GM18499 (cell line): ENCODE data around the gene TRDMT1.
A peak's percentile ranks its signal among the peaks of the same experiment; 100 is the strongest.

Experiments used
- ATAC-seq: cut with Tn5 transposase; IDR thresholded peaks from one replicate; pipeline ENCODE4 v1.9.1; 2021; ENCODE audit warnings: moderate number of reproducible peaks; ENCODE audit not compliant: insufficient read depth, unreplicated experiment

TRDMT1 gene

DNA sequence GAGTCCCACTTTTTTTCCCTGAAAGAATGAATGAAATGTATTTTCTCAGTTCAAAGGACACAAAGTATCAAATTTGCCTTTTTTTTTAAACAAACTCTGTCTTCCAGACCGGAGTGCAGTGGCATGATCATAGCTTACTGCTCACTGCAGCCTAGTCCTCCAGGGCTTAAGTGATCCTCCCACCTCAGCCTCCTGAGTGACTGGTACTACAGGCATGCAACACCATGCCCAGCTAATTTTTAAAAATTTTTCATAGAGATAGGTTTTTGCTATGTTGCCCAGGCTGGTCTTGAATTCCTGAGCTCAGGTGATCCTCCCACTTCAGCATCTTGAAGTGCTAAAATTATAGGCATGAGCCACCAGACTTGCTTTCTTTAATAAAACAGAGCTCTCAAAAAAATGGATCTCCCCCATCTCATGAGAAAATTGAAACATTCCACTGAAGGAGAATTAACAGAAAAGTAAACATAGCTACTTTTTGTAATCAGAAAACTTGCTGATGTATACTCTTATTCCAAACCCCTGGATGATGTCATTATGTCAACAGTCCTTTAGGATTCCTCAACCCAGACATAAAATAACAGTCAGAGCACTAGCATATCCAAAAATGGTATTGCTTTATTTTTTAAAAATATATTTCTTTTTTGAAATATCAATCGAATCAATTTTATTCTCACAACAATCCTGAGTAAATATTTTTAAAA lies 12.3 kb upstream of the TRDMT1 start:
- ATAC-seq, result no peak

DNA sequence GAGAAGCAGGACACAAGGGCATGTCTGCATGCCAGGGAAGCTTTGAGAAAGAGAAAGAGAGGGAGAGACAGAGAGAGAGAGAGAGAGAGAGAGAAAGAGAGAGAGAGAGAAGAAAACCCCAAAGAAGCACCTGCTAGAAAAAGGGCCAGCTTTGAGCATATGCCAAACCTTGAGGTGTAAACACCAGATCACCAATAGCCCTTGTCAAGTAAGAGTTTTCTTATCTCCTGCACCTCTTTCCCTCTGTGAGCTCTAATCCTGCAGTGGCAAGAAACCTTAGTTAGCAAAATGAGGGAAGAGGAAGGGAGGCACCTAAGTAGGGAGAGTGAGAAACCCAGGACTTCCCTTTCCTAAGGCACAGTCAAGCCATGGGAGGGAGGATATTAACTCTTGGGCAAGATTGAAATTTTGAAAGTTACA lies 11.3 kb upstream of the TRDMT1 start:
- no peak for ATAC-seq

DNA sequence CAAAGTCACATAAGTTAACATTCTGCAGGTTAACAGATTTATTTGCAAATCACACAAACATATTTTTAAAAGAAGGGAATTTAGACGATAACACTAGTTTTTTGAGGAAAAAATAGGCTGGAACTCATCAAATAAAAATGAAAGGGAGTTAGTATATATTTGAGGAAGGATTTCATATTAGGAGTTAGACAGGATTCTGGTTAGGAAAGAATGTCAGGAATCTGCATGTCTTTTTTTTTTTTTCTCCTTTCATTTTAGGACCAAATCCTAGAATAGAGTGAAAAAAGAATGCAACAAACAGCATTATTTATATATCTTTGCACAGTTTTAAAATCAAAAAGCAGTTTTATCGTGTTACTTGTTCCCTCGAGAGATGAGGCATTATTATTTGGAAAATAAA lies 8.9 kb upstream of the TRDMT1 start:
- no peak for ATAC-seq

DNA sequence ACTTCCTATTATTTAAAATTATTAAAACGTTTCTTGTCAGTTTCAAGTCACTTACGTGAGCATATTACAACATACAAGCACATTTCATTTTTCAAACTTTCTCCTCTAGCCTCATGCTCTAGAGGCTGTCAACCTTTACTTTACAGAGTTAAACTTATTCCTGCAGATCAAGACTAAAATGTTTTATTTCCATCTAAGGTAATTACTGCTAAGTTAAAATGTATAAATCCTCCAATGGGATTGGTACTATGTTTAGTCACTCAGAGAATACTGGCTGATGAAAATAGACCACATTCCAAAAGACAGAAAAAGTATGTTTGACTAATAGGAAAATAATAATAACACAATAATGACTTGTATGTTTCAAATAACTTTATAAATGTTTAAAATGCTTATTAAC lies 8.4 kb upstream of the TRDMT1 start:
- ATAC-seq, result no peak

DNA sequence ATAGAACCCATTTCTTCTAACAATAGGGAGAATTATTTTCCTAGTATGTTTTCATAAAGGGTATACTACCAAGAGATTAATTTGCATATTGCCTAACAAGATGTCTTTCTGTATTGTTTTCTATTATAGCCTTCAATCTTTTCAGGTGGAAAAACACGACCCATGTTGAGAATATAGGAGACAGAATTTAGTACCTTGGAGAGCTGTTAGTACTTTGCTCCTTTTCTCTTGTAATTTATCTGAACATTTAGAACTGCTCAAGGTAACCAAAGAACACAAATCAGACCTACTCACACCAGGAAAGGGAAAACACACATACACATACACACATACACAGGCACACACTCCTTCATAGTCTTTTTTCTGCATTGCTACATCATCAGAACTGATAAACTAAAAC lies 7.8 kb upstream of the TRDMT1 start:
- no peak for ATAC-seq

DNA sequence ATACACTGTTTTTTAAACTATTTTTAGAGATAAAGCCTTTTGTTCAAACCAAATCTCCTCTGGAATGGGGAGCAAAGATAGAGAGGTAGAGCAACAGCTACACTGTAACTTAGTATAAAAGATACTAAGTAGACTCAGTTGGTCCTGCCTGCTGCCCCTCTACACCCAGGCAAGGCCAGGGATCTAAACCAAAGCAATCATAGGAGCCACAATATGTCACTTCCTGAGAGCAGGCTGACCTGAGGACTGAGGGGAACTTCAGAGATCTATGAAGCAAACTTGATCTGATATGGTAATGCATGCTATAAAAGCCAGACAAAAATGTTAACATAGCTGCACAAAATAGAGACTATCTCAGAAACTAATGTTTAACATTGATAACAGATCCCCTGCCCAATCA lies 7.0 kb upstream of the TRDMT1 start:
- ATAC-seq, result no peak

DNA sequence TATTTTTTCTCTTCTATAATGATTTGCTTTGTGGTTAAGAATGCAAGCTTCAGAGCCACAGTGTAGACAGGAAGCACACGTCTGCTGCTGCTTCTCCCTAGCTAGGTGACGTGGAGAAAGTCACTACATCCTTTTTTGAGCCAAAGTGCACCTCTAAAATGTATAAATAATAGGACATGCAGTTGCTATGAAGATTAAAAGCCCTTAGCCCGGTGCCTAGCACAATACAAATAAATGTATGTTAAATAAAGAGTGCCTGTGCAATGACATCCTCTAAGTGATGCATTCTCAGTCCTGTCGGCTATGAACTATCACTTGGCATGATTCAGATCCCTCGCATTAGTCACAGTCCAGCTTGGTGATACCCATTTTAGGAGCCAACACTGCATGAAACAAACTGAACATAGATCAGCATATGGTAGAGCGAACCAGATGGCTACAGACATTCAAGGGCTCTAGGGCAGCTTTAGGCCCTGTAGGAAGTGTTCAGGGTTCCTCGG lies 4.8 kb upstream of the TRDMT1 start:
- peak; percentile 36 for ATAC-seq

DNA sequence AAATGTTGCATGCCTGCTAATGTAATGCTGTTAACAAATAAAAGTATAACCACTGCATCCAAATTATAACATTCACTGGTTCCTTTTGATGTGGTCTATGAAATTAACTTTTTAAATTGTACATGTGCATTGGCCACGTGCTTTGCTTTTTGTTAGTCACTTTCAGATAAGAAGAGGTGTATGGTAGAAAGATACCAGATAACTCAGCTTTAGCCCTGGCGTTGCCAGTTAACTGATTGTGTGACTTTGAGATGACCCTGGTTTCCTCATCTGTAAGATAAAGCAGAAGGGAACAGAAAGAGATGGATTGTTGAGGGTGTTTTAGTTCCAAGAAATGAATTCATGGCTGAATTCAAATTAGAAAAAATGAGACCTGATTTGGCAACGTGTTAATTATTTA lies 1.9 kb upstream of the TRDMT1 start:
- ATAC-seq, result no peak

DNA sequence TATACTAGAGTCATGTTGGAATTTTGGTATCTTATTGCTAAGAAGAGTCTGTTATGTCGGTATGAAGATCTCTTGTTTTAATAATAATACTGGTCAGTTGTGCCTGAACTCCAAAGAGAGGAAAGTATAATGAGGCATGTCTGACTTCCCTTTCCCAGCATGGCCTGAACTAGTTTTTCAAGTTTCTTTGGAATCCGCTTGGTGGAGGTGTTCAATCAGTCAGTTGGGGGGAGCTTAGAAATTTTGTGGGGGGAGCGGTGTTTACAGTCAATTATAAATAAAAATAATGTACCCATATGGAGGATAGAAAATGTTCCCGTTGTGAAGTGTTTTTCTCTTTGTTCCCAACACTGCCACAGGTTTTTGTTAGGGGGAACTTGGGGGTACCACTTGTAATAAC lies 1.5 kb upstream of the TRDMT1 start:
- ATAC-seq, result no peak

DNA sequence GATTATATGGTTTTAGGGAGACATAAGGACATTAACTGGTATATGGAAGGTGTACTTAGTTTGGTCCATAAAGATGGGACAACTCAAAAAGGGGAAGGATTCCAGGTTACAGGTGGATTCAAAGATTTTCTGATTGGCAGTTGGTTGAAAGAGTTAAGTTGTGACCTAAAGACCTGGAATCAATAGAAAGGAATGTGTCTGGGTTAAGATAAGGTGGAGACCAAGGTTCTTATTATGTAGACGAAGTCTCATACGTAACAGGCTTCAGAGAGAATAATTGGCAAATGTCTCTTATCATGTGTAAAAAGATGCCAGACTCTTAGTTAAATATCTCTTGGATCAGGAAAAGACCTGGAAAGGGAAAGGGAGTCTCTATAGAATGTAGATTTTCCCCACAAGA lies 1.0 kb upstream of the TRDMT1 start:
- no peak for ATAC-seq

DNA sequence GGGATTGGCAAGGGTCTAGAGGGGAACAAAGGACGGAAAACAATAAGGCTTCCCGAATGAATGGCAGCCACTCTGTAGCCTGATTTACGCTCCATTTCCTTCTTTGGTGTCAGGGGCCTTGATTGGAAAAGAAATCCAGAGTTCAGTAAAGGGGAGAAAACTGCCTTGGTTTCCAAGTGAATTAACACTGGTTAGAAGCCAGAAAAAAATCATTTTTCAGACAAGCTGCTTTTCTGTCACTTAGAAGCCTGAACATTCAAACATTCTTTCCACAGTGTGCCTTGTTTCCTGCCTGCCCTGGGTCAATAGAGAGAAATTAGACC lies 283 bp upstream of the TRDMT1 start:
- ATAC-seq, result no peak

DNA sequence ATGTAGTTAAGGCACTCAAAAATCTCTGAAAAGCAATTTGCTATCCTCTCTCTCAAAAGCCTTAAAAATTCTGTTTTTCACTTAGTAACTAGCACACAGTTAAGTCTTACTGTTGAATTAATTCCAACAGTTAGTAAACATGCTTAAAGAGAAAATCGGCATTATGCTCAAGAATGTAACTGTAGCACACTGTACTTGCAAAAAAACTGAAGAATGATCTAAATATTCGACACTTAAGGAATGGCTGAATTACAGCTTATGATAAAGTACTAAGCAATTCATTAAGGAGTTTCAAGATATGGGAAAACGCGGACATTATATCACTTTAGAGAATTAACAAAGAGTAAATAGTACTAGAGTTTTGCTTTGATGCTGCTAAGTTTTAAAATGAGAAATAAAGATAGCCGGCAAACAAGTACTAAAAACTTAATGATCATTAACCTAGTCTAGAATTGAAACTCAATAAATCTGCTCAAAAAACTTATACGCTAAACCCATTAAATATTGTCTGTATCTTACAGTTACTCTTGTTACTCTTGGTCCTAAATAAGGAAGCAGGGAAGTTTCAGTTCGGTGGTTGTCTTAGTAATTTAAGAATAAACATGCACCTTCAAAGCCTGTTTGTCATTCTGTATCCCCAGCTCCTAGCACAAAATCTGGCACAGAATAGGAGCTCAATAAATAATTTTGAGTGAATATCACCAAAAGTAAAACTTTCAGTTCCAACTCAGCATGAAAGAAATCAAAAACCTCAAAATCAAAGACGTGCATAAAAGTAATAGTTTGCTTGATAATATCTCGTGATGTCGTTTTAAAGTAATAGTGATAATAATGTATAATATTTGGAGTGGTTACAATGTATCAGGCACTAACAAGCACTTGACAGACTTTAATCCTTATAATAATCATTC lies 1.2 kb downstream of the TRDMT1 start:
- no peak for ATAC-seq

DNA sequence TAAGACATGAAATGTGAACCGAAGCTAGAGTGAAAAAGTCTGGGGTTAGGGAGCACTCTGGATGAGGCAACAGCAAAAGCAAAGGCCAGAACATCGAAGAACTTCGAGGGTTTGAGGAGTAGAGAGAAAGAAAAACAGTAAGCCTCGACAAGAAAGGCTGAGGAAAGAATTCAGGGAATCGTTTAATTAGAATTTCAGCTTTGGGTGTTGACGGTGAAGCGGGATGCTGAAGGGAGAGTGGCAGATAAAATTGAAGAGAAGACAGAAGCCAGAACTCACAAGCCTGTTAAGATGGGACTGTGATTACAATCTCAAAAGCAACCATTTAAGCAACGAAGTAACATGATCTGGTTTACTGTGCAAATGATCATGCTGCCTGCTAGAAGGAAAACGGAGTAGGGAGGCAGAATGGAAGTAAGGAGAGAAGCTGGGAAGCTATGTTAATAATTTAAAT lies 2.1 kb downstream of the TRDMT1 start:
- no peak for ATAC-seq

DNA sequence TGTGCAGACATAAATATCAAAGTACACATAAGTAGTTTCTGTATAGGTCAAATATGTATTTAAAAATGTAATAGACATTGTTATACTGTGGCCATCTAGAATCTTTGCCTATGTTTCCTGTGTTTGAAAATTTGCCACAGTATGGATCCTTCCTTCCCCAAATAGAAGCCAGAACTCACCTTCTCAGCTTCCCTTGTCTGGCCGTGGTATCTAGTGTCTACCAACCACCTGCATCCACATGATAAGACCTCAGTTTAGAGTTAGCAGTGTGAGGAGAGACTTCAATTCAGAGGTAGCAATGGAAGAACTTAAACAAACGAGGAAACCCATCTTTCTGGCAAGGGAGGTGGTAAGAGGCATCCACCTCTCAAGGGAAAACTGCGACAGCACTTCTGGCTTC lies 4.9 kb downstream of the TRDMT1 start:
- no peak for ATAC-seq

DNA sequence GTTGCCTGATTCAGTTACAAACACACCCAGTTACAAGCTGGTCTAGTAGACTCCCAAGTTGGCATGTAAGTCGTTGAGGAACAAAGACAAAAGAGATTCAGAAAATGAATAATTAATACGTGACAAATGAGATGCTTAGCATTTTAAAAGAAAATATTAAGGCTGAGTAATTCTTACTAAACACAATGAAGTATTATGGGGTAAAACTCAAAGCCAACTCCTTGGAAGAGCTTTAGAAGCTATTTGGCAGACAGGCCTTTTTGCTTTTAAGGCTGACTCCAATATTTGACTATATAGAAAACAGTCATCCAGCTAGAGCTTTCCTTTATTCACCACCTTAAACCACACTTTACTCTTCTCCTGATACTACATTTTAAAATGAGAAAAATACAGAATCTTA lies 5.4 kb downstream of the TRDMT1 start:
- no peak for ATAC-seq

DNA sequence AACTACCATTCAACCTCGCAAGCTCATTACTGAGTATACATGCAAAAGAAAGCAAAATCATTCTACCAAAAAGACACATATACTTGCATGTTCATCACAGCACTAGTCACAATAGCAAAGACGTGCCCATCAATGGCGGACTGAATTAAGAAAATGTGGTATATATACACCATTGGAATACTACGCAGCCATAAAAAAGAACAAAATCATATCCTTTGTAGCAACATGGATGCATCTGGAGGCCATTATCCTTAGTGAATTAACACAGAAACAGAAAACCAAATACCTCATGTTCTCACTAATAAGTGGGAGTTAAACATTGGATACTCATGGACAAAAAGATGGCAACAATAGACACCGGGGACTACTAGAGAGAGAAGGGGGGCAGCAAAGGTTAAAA lies 6.4 kb downstream of the TRDMT1 start:
- ATAC-seq, result no peak

DNA sequence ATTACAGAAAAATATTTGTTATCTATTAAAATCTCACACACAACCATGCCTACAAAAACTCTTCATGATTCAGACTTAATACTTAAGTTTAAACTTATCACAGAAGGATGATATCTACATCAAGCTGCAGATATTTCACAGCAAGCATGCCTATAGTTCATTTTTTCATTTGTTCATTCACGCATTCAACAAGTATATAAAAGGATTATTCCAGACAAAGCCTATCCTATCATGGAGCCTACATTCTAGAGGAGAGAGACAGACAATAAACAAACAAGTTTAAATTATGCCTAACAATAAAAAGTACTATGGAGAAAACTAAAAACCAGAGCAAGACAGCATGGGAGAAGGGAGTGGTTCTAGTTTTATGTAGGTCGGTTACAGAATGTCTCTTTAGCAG lies 10.9 kb downstream of the TRDMT1 start:
- ATAC-seq, result no peak

DNA sequence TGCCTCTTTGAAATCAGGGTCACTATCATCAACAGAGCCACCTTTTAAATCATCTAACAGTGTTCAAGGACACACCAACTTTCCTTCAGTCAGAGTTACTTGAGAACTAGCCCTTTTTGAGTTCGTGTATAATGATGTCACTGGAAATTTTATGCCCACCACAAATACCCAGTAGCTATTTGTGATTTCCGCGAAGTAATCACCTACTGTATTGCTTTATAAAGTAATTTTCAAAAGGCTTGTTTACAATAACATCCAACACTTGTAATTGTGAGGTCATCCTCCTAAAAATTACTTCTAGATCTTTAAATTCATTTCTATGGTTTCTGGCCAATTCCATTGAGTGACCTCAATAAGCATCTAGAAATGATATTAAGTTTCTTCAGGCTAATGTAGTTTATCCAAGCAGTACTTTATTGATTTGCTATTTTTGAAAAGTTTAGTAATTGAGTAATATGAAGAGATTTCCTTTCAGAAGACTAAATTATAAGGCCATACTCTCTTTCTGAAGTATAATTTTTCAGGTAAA lies 12.8 kb downstream of the TRDMT1 start:
- ATAC-seq, result no peak

DNA sequence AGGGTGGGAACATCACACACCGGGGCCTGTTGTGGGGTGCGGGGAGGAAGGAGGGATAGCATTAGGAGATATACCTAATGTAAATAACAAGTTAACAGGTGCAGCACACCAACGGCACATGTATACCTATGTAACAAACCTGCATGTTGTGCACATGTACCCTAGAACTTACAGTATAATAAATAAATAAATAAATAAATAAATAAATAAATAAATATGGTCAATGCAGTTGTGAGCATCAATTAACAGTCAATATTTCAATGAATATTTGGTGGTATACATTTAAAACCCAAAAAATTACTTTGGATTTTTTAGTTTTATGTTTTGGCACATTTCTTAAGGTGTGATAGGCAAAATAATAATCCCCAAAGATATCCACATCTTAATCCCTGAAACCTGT lies 15.6 kb downstream of the TRDMT1 start:
- no peak for ATAC-seq

DNA sequence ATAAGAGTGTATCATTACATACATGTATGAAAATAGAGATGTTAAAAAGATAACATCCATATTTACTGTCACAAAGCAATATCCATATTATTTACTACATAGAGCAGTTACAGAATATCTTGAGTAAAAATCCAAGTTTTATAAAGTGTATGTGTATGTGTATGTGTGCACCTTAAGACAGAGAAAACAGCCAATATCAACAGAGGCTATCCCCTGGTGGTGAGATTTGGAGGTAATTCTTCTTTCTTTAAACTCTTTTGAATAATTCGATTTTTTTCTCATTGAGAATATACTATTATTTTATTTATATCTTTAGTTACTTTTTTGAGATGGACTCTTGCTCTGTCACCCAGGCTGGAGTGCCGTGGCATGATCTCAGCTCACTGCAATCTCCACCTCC lies 18.4 kb downstream of the TRDMT1 start:
- no peak for ATAC-seq

DNA sequence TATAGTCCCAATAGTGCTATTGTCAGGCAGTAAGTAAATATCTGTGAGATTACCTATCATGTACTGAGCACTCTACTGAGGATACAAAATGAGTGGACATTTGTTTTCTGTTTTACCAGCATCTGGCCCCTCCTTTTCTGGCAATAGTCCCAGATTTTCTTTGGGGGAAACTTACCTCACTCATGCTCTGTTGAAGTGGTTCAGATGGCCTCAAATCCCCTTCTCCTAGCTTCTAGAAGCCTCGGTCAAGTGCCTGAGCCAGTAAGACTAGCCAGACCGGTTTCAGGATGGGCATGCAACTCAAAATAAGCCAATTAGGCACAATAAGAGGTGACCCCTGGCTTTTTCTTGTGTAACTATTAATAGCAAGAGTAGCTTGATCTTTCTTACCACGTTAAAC lies 19.7 kb downstream of the TRDMT1 start:
- ATAC-seq, result no peak
